ENCODE results near the gene HDLBP. TPM values are rescaled to one million over a fixed set of nuclear protein-coding genes. Genes with fewer than 3 reads are reported as not detected.

HDLBP gene
- total and polyA plus RNA-seq, 10 of the 15 experiments (the other 5 are each of a cell fraction or from before 2014, with no cell fraction given): 19.5 to 383 (median 249) TPM

GRCh38 chr2:241219856-241220356 is 95.6 kb downstream of the HDLBP start:
- FAIRE-seq (no peak), ATAC-seq (no peak), DNase-seq (ENCODE audit: low read depth, low spot score) (no peak)
- Histone ChIP-seq H3K4me3 (no peak overlapping the region), H3K27me3 (replicated peaks in 1 of 2; ENCODE audit: control insufficient read depth in 2 of 2, insufficient read depth in 2 of 2, low read length in 1 of 2) (no peaks in the 10 kb centered on the region), H3K4me2 (ENCODE audit: control insufficient read depth, insufficient read depth) (no peak overlapping the region), H3K9me3 (replicated peaks; ENCODE audit: control insufficient read depth, insufficient read depth, low read length) (no peaks in the 10 kb centered on the region), H4K20me1 (ENCODE audit: control insufficient read depth, insufficient read depth) (no peaks in the 10 kb centered on the region), H3K27ac (ENCODE audit: control insufficient read depth, insufficient read depth) (no peak overlapping the region), H2AFZ (ENCODE audit: control insufficient read depth, low read depth, low read length) (no peak overlapping the region), H3K36me3 (ENCODE audit: control insufficient read depth in 2 of 2, insufficient read depth in 2 of 2, low read length in 1 of 2) (no peaks in the 10 kb centered on the region), H3K79me2 (ENCODE audit: control insufficient read depth, insufficient read depth, low read length) (no peaks in the 10 kb centered on the region), H3K9ac (ENCODE audit: control insufficient read depth, insufficient read depth, low read length) (no peak overlapping the region), H3K4me1 (ENCODE audit: control insufficient read depth, insufficient read depth, low read length) (no peaks in the 10 kb centered on the region)
- intact Hi-C loops (cut with micrococcal nuclease; ENCODE audit: unreplicated experiment): loop anchor here (5.0 to 10.0 kb wide), 2 partner anchors 143 to 365 kb away; no protein-coding TSS in a partner anchor
- in situ Hi-C loops (cut with MboI): loop anchor here (5.0 kb wide), 1 partner anchor 143 kb away; no protein-coding TSS in a partner anchor
- ChIA-PET SMC1A (ENCODE audit: uncharacterized antibody, unreplicated experiment) (interaction anchor here (1.6 to 1.9 kb wide), 2 partner anchors 143 to 173 kb away, joined by 5 to 9 read pairs; no protein-coding TSS in a partner anchor), RAD21 (ENCODE audit: unreplicated experiment) (interaction anchor here (1.9 to 2.1 kb wide), 2 partner anchors 142 to 172 kb away, joined by 13 to 23 read pairs; no protein-coding TSS in a partner anchor), POLR2A (no interaction called here), CTCF (interaction anchor here (0.9 to 2.1 kb wide), 3 partner anchors 172 to 659 kb away, joined by 3 to 27 read pairs (median 9); no protein-coding TSS in a partner anchor)
- TF ChIP-seq HCFC1 (IDR thresholded peaks at IDR 0.05; ENCODE audit: low read length) (no peak), CUX1 (IDR thresholded peaks at IDR 0.05; ENCODE audit: insufficient replicate concordance, low read depth, low read length) (no peak), ZNF274 (IDR thresholded peaks at IDR 0.05; ENCODE audit: insufficient read depth, insufficient read length) (no peak), POLR2AphosphoS5 (IDR thresholded peaks at IDR 0.05; ENCODE audit: low read length) (no peak), CTCF (IDR thresholded peaks at IDR 0.05 in 2 of 3, conservative IDR thresholded peaks at IDR 0.05 in 1 of 3; ENCODE audit: control insufficient read depth in 2 of 3, extremely low read depth in 1 of 3, insufficient read depth in 1 of 3, low read depth in 3 of 3, low read length in 3 of 3) (no peak), CEBPB (IDR thresholded peaks at IDR 0.05; ENCODE audit: borderline replicate concordance in 1 of 2, low read depth in 2 of 2, low read length in 2 of 2) (no peak), SMAD5 (IDR thresholded peaks at IDR 0.05; ENCODE audit: low read depth) (no peak), RELB (IDR thresholded peaks at IDR 0.05; ENCODE audit: low read depth) (no peak), EP300 (IDR thresholded peaks at IDR 0.05; ENCODE audit: borderline replicate concordance in 1 of 2, control insufficient read depth in 1 of 2, low read depth in 2 of 2, low read length in 2 of 2) (no peak)
- no TSS peak for BruUV-seq (replicated peaks)
- 78% methylated on average over 6 of the region's 6 CpGs for WGBS (ENCODE audit: insufficient coverage, insufficient replicate concordance, low lambda C conversion rate, missing lambda C conversion rate)

Measured in GM12878 (cell line).